ENCODE results near the gene MAP4K1.
"Not testable (repeated sequence)": the region's sequence is repeated elsewhere in the genome, so short reads cannot be mapped to it uniquely, and the experiment has no call there.

Gene MAP4K1

GRCh38 chr19:38650911-38651584, 33.3 kb upstream of the MAP4K1 start:
- no peak for DNase-seq (ENCODE audit: low read depth in 2 of 2)

GRCh38 chr19:38650172-38650775, 32.5 kb upstream of the MAP4K1 start:
- DNase-seq (ENCODE audit: low read depth in 2 of 2) = no peak

GRCh38 chr19:38649305-38650171, 31.8 kb upstream of the MAP4K1 start:
- no peak for DNase-seq (ENCODE audit: low read depth in 2 of 2)

- no peak for DNase-seq (ENCODE audit: low read depth in 2 of 2)
These were observed 31.1 kb upstream of the MAP4K1 start for GRCh38 chr19:38648769-38649304.

GRCh38 chr19:38647966-38648768, 30.4 kb upstream of the MAP4K1 start:
- no peak for DNase-seq (ENCODE audit: low read depth in 2 of 2)

- peak; percentile 100 for DNase-seq (ENCODE audit: low read depth in 2 of 2)
These were observed 29.7 kb upstream of the MAP4K1 start, which contains the start of gene ACTN4 for GRCh38 chr19:38647368-38647965. Gene ACTN4, plus strand, starts transcription at chr19:38647649. Its CDS starts 97 bp downstream, at chr19:38647746.

- no peak for DNase-seq (ENCODE audit: low read depth in 2 of 2)
These were observed 27.0 kb upstream of the MAP4K1 start for GRCh38 chr19:38644719-38645118.

GRCh38 chr19:38642176-38642575, 24.4 kb upstream of the MAP4K1 start:
- DNase-seq (ENCODE audit: low read depth in 2 of 2) = no peak

- no peak for DNase-seq (ENCODE audit: low read depth in 2 of 2)
These were observed 22.6 kb upstream of the MAP4K1 start for GRCh38 chr19:38640368-38640767.

- no peak for DNase-seq (ENCODE audit: low read depth in 2 of 2)
These were observed 21.9 kb upstream of the MAP4K1 start for GRCh38 chr19:38639679-38640078.

- DNase-seq (ENCODE audit: low read depth in 2 of 2) = no peak
These were observed 20.7 kb upstream of the MAP4K1 start for GRCh38 chr19:38638461-38638860.

- no peak for DNase-seq (ENCODE audit: low read depth in 2 of 2)
These were observed 18.0 kb upstream of the MAP4K1 start for GRCh38 chr19:38635483-38636399.

- DNase-seq (ENCODE audit: low read depth in 2 of 2) = peak; percentile 46 to 47
These were observed 17.2 kb upstream of the MAP4K1 start for GRCh38 chr19:38634757-38635482.

GRCh38 chr19:38632476-38633213, 14.9 kb upstream of the MAP4K1 start:
- DNase-seq (ENCODE audit: low read depth in 2 of 2) = no peak

GRCh38 chr19:38631811-38632475, 14.2 kb upstream of the MAP4K1 start:
- DNase-seq (ENCODE audit: low read depth in 2 of 2) = not testable (repeated sequence)

GRCh38 chr19:38631301-38631700, 13.5 kb upstream of the MAP4K1 start:
- DNase-seq (ENCODE audit: low read depth in 2 of 2) = not testable (repeated sequence)

GRCh38 chr19:38629568-38629967, 11.8 kb upstream of the MAP4K1 start:
- DNase-seq (ENCODE audit: low read depth in 2 of 2) = no peak

- DNase-seq (ENCODE audit: low read depth in 2 of 2) = no peak
These were observed 8.6 kb upstream of the MAP4K1 start for GRCh38 chr19:38626401-38626800.
